Panc1 (cell line): ENCODE measurements around the gene ABTB2. TPM values are rescaled to one million over a fixed set of nuclear protein-coding genes. Genes with fewer than 3 reads are reported as not detected.

Experiments used
- ATAC-seq: fragments of 200-7000 bp; cut with Tn5 transposase; 2 replicates; pipeline ENCODE4 v1.9.1; 2020; ENCODE audit warnings: mild to moderate bottlenecking, moderate library complexity
- BruUV-seq: library from RNA; stranded (reverse); fragments of 400-500 nt; replicated peaks from 2 replicates; lab custom pipeline; 2021; lab: Mats Ljungman, UMichigan
- CTCF ChIA-PET: fragments of 300-600 bp; sonication (Branson Sonifier 250); formaldehyde crosslinking; loops from one replicate; lab custom pipeline; 2022; ENCODE audit warnings: antibody characterized with exemption; lab: Charles Lee
- POLR2A ChIA-PET: fragments of 300-600 bp; sonication (Branson Sonifier 250); formaldehyde crosslinking; loops from one replicate; lab custom pipeline; 2022; ENCODE audit warnings: antibody characterized with exemption; lab: Charles Lee
- DNase-seq: peaks from one replicate; pipeline ENCODE4 v3.0.0-alpha.2; 2010; ENCODE audit warnings: low read depth, low spot score
- H3K27ac ChIP-seq: 2 replicates; pipeline ENCODE4 v1.5.1; 2011; ENCODE audit warnings: mild to moderate bottlenecking, low read length, inconsistent platforms
- H3K27me3 ChIP-seq: fragments of 200-500 bp; sonication (Bioruptor generic); 2 replicates; pipeline ENCODE4 v1.6.0; 2014; ENCODE audit warnings: low read length, inconsistent platforms; ENCODE audit not compliant: control insufficient read depth, insufficient read depth
- H3K36me3 ChIP-seq: fragments of 200-500 bp; sonication (Bioruptor generic); 2 replicates; pipeline ENCODE4 v1.5.1; 2014; ENCODE audit warnings: inconsistent platforms, mild to moderate bottlenecking, low read length, moderate library complexity; ENCODE audit not compliant: control insufficient read depth, insufficient read depth
- H3K4me1 ChIP-seq: 2 replicates; pipeline ENCODE4 v1.5.1; 2011; ENCODE audit warnings: inconsistent platforms, mild to moderate bottlenecking, low read length, moderate library complexity; ENCODE audit not compliant: control insufficient read depth, insufficient read depth
- H3K4me3 ChIP-seq, 2 experiments: 2 replicates each; pipeline ENCODE4 v1.5.1; 2011 to 2012; ENCODE audit warnings: low read depth in 2 of 2, low read length in 2 of 2, mild to moderate bottlenecking in 2 of 2, inconsistent platforms in 1 of 2, moderate library complexity in 1 of 2
- H3K9me3 ChIP-seq: fragments of 200-500 bp; sonication (Bioruptor generic); 2 replicates; pipeline ENCODE4 v1.5.1; 2014; ENCODE audit warnings: low read depth, mild to moderate bottlenecking, inconsistent platforms, low read length, moderate library complexity; ENCODE audit not compliant: control insufficient read depth, insufficient read depth
- POLR2AphosphoS5 ChIP-seq: IDR thresholded peaks from 2 replicates; pipeline ENCODE4 v1.6.1; 2012; ENCODE audit warnings: mild to moderate bottlenecking, low read depth, low read length, moderate library complexity
- SIN3A ChIP-seq: IDR thresholded peaks from 2 replicates; pipeline ENCODE4 v1.6.1; 2012; ENCODE audit warnings: low read depth, mild to moderate bottlenecking, low read length, moderate library complexity, borderline replicate concordance; ENCODE audit not compliant: insufficient read depth
- TCF7L2 ChIP-seq: IDR thresholded peaks from 2 replicates; pipeline ENCODE4 v1.6.1; 2011; ENCODE audit warnings: mild to moderate bottlenecking, low read depth, low read length, inconsistent platforms
- in situ Hi-C: cut with HindIII; loops from 2 replicates; pipeline ENCODE4 v1.10.0; 2016; ENCODE audit warnings: low sequenced_read_pairs, low pct_unique_long_range_greater_than_20kb
- intact Hi-C: fragments of 100-400 bp; cut with micrococcal nuclease; formaldehyde crosslinking; loops from one replicate; pipeline ENCODE4 v1.10.0; 2022; ENCODE audit not compliant: unreplicated experiment
- total RNA-seq: library from RNA; stranded (reverse); gene quantifications from one replicate; pipeline ENCODE4 v1.2.1, GENCODE V29; 2021; ENCODE audit not compliant: unreplicated experiment
- TF ChIP-seq, protein P1 (sequence below): fragments of 450-650 bp; IDR thresholded peaks from 2 replicates; pipeline ENCODE4 v1.5.1; 2017; ENCODE audit warnings: mild to moderate bottlenecking
- TF ChIP-seq, protein P2 (sequence below), 2 experiments: IDR thresholded peaks; 2 replicates each; pipeline ENCODE4 v1.6.1; 2011 to 2012; ENCODE audit warnings: low read depth in 2 of 2, control low read depth in 1 of 2, low read length in 1 of 2, mild to moderate bottlenecking in 1 of 2, moderate library complexity in 1 of 2; ENCODE audit not compliant: insufficient read depth in 1 of 2

ABTB2 gene
- total RNA-seq, 1 experiment from 2014 or later = 22.7 TPM

DNA sequence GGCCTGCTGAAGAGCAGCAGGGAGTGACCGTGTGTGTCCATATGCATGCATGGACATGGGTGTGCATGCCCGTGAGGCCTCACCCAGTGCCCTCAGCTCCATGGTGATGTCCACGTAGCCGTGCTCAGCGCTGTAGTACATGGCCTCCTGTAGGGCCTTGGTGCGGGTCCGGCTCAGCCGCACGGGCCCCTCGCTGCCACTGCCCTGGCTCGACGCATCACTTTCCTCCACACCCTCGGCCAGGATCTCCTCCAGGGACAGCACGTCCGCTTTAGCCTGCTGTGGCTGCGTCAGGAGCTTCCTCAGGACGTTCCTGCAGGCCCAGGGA is 195.4 kb downstream of the ABTB2 start:
- Histone ChIP-seq H3K4me1 (no peaks in the 10 kb centered on the region), H3K27ac (no peak overlapping the region), H3K27me3 (no peaks in the 10 kb centered on the region), H3K9me3 (no peaks in the 10 kb centered on the region), H3K36me3 (no peaks in the 10 kb centered on the region), H3K4me3 (no peak overlapping the region)
- ChIA-PET POLR2A (no interaction called here), CTCF (no interaction called here)
- no TSS peak for BruUV-seq
- no peak for DNase-seq
- in situ Hi-C loops (no loop called here), intact Hi-C loops (no loop called here)
- TF ChIP-seq TCF7L2 = no peak
- peak; percentile 6; the same call in 1 of the 2 replicates for TF ChIP-seq POLR2AphosphoS5
- TF ChIP-seq, protein P1, sequence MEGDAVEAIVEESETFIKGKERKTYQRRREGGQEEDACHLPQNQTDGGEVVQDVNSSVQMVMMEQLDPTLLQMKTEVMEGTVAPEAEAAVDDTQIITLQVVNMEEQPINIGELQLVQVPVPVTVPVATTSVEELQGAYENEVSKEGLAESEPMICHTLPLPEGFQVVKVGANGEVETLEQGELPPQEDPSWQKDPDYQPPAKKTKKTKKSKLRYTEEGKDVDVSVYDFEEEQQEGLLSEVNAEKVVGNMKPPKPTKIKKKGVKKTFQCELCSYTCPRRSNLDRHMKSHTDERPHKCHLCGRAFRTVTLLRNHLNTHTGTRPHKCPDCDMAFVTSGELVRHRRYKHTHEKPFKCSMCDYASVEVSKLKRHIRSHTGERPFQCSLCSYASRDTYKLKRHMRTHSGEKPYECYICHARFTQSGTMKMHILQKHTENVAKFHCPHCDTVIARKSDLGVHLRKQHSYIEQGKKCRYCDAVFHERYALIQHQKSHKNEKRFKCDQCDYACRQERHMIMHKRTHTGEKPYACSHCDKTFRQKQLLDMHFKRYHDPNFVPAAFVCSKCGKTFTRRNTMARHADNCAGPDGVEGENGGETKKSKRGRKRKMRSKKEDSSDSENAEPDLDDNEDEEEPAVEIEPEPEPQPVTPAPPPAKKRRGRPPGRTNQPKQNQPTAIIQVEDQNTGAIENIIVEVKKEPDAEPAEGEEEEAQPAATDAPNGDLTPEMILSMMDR = no peak
- TF ChIP-seq, protein P2, sequence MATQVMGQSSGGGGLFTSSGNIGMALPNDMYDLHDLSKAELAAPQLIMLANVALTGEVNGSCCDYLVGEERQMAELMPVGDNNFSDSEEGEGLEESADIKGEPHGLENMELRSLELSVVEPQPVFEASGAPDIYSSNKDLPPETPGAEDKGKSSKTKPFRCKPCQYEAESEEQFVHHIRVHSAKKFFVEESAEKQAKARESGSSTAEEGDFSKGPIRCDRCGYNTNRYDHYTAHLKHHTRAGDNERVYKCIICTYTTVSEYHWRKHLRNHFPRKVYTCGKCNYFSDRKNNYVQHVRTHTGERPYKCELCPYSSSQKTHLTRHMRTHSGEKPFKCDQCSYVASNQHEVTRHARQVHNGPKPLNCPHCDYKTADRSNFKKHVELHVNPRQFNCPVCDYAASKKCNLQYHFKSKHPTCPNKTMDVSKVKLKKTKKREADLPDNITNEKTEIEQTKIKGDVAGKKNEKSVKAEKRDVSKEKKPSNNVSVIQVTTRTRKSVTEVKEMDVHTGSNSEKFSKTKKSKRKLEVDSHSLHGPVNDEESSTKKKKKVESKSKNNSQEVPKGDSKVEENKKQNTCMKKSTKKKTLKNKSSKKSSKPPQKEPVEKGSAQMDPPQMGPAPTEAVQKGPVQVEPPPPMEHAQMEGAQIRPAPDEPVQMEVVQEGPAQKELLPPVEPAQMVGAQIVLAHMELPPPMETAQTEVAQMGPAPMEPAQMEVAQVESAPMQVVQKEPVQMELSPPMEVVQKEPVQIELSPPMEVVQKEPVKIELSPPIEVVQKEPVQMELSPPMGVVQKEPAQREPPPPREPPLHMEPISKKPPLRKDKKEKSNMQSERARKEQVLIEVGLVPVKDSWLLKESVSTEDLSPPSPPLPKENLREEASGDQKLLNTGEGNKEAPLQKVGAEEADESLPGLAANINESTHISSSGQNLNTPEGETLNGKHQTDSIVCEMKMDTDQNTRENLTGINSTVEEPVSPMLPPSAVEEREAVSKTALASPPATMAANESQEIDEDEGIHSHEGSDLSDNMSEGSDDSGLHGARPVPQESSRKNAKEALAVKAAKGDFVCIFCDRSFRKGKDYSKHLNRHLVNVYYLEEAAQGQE (IDR thresholded peaks at IDR 0.05; ENCODE audit: insufficient read depth in 1 of 2, low read depth in 2 of 2, low read length in 1 of 2) = no peak
- no peak for TF ChIP-seq SIN3A
- 0 out of 2 replicates have a peak, but pooled peaks have one; percentile 16 for ATAC-seq

DNA sequence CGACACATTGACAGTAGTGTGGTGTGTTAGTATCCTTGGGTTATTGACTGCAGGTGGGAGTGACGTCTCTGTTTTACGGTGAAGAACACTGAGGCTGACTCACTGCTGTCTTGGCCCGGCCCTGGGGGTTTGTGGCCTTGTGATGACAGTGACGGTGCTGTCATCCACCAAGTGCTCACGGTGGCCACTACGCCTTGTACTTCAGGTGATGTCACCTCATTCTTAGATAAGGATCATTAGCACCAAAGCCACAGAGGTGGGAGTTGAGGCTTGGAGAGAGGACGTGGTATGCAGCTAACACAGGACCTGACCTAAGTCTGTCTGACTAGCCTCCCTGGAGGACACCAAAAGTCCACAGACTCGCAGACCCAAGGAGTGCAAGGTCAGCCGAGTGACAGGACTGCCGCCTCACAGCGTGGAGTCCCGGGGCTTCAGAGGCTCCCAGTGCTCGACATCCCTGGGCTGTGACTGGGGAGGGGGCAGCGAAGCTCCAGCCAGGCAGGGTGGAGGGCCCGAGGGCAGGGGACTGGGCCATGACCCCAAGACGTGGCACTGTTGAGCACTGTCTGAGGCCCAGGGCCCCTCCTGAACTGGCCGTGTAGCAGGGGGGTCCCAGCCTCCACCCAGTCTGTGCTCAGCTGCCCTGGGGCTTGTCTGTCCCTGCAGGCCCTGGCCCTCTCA is 195.9 kb downstream of the ABTB2 start:
- Histone ChIP-seq H3K27me3 (no peaks in the 10 kb centered on the region), H3K27ac (no peak overlapping the region), H3K4me1 (no peaks in the 10 kb centered on the region), H3K36me3 (no peaks in the 10 kb centered on the region), H3K9me3 (no peaks in the 10 kb centered on the region), H3K4me3 (no peak overlapping the region)
- POLR2A ChIA-PET = no interaction called here
- DNase-seq (no peak), ATAC-seq (no peak)
- BruUV-seq = no TSS peak
- TF ChIP-seq POLR2AphosphoS5 = no peak
- TF ChIP-seq, protein P2 (IDR thresholded peaks at IDR 0.05; ENCODE audit: insufficient read depth in 1 of 2, low read depth in 2 of 2, low read length in 1 of 2) = peak in 1 of 2 experiments; percentile 5; a peak in 1 of 4 replicates
- in situ Hi-C loops = no loop called here
- CTCF ChIA-PET = no interaction called here
- intact Hi-C loops = no loop called here
